Measurements from ENCODE around the gene SCN8A.

The SCN8A gene

GRCh38 chr12:51705450-51705849 is 114.4 kb downstream of the SCN8A start:
- H3K27ac ChIP-seq (ENCODE audit: poor library complexity, severe bottlenecking) = no peak overlapping the region
- no peaks in the 10 kb centered on the region for H3K9me3 ChIP-seq (ENCODE audit: severe bottlenecking)
- no peaks in the 10 kb centered on the region for H3K4me1 ChIP-seq (ENCODE audit: insufficient read depth, poor library complexity, severe bottlenecking)
- TF ChIP-seq, protein P1, sequence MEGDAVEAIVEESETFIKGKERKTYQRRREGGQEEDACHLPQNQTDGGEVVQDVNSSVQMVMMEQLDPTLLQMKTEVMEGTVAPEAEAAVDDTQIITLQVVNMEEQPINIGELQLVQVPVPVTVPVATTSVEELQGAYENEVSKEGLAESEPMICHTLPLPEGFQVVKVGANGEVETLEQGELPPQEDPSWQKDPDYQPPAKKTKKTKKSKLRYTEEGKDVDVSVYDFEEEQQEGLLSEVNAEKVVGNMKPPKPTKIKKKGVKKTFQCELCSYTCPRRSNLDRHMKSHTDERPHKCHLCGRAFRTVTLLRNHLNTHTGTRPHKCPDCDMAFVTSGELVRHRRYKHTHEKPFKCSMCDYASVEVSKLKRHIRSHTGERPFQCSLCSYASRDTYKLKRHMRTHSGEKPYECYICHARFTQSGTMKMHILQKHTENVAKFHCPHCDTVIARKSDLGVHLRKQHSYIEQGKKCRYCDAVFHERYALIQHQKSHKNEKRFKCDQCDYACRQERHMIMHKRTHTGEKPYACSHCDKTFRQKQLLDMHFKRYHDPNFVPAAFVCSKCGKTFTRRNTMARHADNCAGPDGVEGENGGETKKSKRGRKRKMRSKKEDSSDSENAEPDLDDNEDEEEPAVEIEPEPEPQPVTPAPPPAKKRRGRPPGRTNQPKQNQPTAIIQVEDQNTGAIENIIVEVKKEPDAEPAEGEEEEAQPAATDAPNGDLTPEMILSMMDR (IDR thresholded peaks at IDR 0.05; ENCODE audit: poor library complexity, severe bottlenecking) = no peak
- no peaks in the 10 kb centered on the region for H3K27me3 ChIP-seq (ENCODE audit: insufficient read depth, poor library complexity, severe bottlenecking)
- DNase-seq (ENCODE audit: low spot score) = no peak
- no peaks in the 10 kb centered on the region; the same call in 1 of the 2 replicates for H3K36me3 ChIP-seq (ENCODE audit: low read depth)
- ATAC-seq (ENCODE audit: low read depth) = no peak
- no peak overlapping the region for H3K4me3 ChIP-seq (ENCODE audit: severe bottlenecking)

GRCh38 chr12:51706206-51706605 is 115.2 kb downstream of the SCN8A start:
- H3K4me3 ChIP-seq (ENCODE audit: severe bottlenecking) = no peak overlapping the region
- ATAC-seq (ENCODE audit: low read depth) (no peak), DNase-seq (ENCODE audit: low spot score) (no peak)
- H3K4me1 ChIP-seq (ENCODE audit: insufficient read depth, poor library complexity, severe bottlenecking) = no peaks in the 10 kb centered on the region
- H3K27me3 ChIP-seq (ENCODE audit: insufficient read depth, poor library complexity, severe bottlenecking) = no peaks in the 10 kb centered on the region
- no peaks in the 10 kb centered on the region; the same call in 1 of the 2 replicates for H3K36me3 ChIP-seq (ENCODE audit: low read depth)
- no peaks in the 10 kb centered on the region for H3K9me3 ChIP-seq (ENCODE audit: severe bottlenecking)
- H3K27ac ChIP-seq (ENCODE audit: poor library complexity, severe bottlenecking) = no peak overlapping the region
- TF ChIP-seq, protein P1 (IDR thresholded peaks at IDR 0.05; ENCODE audit: poor library complexity, severe bottlenecking) = no peak

GRCh38 chr12:51714666-51715065 is 123.6 kb downstream of the SCN8A start:
- H3K36me3 ChIP-seq (ENCODE audit: low read depth) = no peaks in the 10 kb centered on the region
- H3K27me3 ChIP-seq (ENCODE audit: insufficient read depth, poor library complexity, severe bottlenecking) = no peaks in the 10 kb centered on the region
- H3K27ac ChIP-seq (ENCODE audit: poor library complexity, severe bottlenecking) = no peak overlapping the region
- H3K9me3 ChIP-seq (ENCODE audit: severe bottlenecking) = no peaks in the 10 kb centered on the region
- TF ChIP-seq, protein P1 (IDR thresholded peaks at IDR 0.05; ENCODE audit: poor library complexity, severe bottlenecking) = no peak
- ATAC-seq (ENCODE audit: low read depth) = no peak; the same call in 2 of the 3 replicates
- H3K4me1 ChIP-seq (ENCODE audit: insufficient read depth, poor library complexity, severe bottlenecking) = no peaks in the 10 kb centered on the region
- H3K4me3 ChIP-seq (ENCODE audit: severe bottlenecking) = no peak overlapping the region
- no peak for DNase-seq (ENCODE audit: low spot score)

DNA sequence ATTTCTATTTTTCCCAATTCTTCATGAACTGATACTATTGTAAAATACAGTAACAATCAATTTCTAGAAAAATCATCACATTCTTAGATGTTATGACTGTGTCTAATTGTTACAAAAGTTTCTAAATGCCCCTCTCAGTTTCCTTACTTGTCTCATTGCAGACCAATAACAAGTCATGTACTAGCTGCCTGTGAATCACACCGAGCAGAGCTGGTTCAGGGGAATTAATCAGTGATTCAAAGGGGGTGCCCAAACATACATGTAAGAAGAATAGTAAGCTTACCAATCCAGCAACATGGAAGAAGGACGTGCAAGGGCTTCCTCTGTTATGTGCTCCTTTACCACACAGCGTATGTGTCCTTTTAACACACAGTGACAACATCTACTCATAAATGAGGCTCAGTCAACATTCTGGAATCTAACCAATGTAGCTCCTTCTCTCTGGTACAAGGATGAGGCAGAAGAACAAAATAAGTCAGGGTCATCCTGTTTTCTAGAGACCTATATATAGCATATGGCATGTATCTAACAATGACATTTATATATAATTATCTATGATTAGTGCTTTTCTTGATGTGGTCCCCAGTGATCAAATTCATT is 126.4 kb downstream of the SCN8A start:
- TF ChIP-seq, protein P1 (IDR thresholded peaks at IDR 0.05; ENCODE audit: poor library complexity, severe bottlenecking) = no peak
- Histone ChIP-seq H3K36me3 (ENCODE audit: low read depth) (no peaks in the 10 kb centered on the region), H3K27ac (ENCODE audit: poor library complexity, severe bottlenecking) (no peak overlapping the region), H3K27me3 (ENCODE audit: insufficient read depth, poor library complexity, severe bottlenecking) (no peaks in the 10 kb centered on the region), H3K4me3 (ENCODE audit: severe bottlenecking) (no peak overlapping the region), H3K4me1 (ENCODE audit: insufficient read depth, poor library complexity, severe bottlenecking) (no peaks in the 10 kb centered on the region), H3K9me3 (ENCODE audit: severe bottlenecking) (no peaks in the 10 kb centered on the region)
- no peak for DNase-seq (ENCODE audit: low spot score)
- ATAC-seq (ENCODE audit: low read depth) = no peak

DNA sequence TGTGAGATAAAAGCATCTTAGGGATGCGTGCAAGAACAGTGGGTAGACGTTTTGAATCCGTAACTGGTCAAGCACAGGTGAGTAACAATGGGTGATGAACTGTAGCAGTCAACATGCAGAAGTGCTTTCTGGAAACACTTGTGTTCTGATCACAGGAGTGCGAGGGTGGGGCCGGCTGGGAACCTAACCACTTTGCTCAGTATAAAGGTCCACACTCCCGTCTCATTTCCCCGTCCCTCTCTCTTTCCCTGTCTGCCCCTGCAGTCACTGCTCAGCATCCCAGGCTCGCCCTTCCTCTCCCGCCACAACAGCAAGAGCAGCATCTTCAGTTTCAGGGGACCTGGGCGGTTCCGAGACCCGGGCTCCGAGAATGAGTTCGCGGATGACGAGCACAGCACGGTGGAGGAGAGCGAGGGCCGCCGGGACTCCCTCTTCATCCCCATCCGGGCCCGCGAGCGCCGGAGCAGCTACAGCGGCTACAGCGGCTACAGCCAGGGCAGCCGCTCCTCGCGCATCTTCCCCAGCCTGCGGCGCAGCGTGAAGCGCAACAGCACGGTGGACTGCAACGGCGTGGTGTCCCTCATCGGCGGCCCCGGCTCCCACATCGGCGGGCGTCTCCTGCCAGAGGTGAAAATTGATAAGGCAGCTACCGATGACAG is 130.4 kb downstream of the SCN8A start:
- DNase-seq (ENCODE audit: low spot score) (no peak), ATAC-seq (ENCODE audit: low read depth) (no peak)
- no peaks in the 10 kb centered on the region for H3K27me3 ChIP-seq (ENCODE audit: insufficient read depth, poor library complexity, severe bottlenecking)
- no peaks in the 10 kb centered on the region for H3K4me1 ChIP-seq (ENCODE audit: insufficient read depth, poor library complexity, severe bottlenecking)
- TF ChIP-seq, protein P1 (IDR thresholded peaks at IDR 0.05; ENCODE audit: poor library complexity, severe bottlenecking) = no peak
- H3K4me3 ChIP-seq (ENCODE audit: severe bottlenecking) = no peak overlapping the region
- H3K36me3 ChIP-seq (ENCODE audit: low read depth) = no peaks in the 10 kb centered on the region
- H3K27ac ChIP-seq (ENCODE audit: poor library complexity, severe bottlenecking) = no peak overlapping the region
- no peaks in the 10 kb centered on the region for H3K9me3 ChIP-seq (ENCODE audit: severe bottlenecking)

All from RWPE2 (cell line).